HUES6 (cell line): Measurements from ENCODE around the gene NMB.
A peak's percentile ranks its signal among the peaks of the same experiment; 100 is the strongest.
"Not testable (repeated sequence)": the region's sequence is repeated elsewhere in the genome, so short reads cannot be mapped to it uniquely, and the experiment has no call there.

Experiments used
- H3K27ac ChIP-seq: 2 replicates; pipeline ENCODE4 v1.7.0; 2013; ENCODE audit warnings: low read depth, mild to moderate bottlenecking, low read length, inconsistent platforms
- H3K27me3 ChIP-seq: 2 replicates; pipeline ENCODE4 v1.6.1; 2013; ENCODE audit warnings: low read length; ENCODE audit not compliant: control insufficient read depth, insufficient read depth
- H3K36me3 ChIP-seq: 2 replicates; pipeline ENCODE4 v1.6.1; 2013; ENCODE audit warnings: low read length; ENCODE audit not compliant: control insufficient read depth, insufficient read depth
- H3K4me1 ChIP-seq: 2 replicates; pipeline ENCODE4 v1.6.1; 2013; ENCODE audit warnings: low read length; ENCODE audit not compliant: control insufficient read depth, insufficient read depth
- H3K4me3 ChIP-seq: 2 replicates; pipeline ENCODE4 v1.5.1; 2013; ENCODE audit warnings: low read depth, low read length
- H3K9ac ChIP-seq: one replicate; pipeline ENCODE4 v1.6.1; 2013; ENCODE audit warnings: mild to moderate bottlenecking, low read length
- H3K9me3 ChIP-seq: 2 replicates; pipeline ENCODE4 v1.6.1; 2013; ENCODE audit warnings: low read depth, low read length; ENCODE audit not compliant: control insufficient read depth, insufficient read depth

NMB gene

DNA sequence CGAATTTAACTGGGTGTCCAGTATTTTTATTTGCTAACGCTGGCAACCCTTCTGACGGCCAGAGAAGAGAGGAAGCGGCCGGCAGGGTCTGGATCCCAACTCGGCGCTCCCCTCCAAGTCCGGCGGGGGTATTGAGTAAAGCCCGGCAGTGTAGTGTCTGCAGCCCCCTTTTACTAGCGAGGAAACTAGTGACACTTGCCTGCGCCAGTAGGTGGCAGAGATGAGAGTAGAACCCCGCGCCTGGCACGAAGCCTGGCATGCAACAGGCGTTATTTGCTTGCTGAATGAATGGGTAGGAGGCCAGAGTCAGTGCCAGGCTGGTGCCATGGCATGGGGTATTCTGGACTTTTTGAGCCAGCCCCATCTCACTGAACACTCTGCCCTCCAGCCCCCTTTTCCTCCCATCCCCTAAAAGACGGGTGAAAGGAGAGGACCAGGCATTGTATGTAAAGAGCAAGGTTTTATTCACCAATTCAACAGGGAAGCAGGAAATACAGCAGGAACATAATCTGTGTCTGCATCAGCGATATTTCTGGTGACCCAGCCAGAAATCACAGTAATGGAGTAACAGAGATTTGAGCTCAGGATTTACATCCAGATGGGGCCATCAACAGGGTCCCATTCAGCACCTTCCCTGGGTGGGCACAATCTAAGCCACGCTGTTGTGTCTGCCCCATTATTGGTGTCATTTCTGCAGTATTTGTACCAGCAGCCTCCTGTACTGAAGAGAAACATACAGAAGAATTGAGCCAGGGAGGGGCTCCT is 3.1 kb downstream of the NMB start:
- Histone ChIP-seq H3K4me1 (peaks cover 18% of the 10 kb centered on the region), H3K27ac (no peak overlapping the region), H3K27me3 (peaks cover 14% of the 10 kb centered on the region), H3K4me3 (peak overlapping the region; percentile 88), H3K36me3 (peaks cover 27% of the 10 kb centered on the region), H3K9me3 (no peaks in the 10 kb centered on the region), H3K9ac (peak overlapping the region; percentile 94)

DNA sequence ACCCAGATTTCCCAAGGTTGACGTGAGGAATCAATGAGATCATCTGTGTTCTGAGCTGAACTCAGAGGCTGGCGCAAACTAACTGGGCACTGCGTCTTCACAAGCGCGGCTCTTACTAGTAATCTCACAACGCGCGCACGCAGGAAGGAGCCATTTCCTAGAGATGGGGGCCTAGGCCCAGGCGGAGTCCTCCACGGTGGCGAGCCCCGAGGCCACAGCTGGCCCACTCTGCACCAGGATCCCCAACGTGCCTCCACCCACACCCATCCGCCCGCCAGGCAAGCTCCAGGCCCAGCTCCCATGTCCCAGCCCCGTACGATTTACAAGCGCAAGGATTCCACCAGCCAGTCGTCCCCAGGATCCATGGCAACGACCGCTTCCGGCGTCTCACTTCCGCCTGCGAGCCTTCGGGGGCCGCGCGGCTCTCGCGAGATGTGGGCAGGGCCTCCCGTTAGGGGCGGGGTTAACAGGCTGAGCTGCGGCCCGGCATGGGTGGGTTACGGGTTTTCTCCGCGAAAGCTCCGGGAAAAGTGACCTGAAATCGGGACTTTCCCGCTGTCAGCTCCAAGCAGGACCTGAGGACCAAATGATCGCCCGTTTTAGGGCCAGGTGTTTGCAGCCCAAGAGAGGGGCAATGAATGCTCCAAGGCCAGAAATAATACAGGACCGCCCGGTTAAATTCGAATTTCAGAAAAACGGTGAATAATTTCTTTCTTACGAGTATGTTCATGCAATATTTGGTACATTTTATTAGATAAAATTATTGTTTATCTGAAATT is 3.9 kb downstream of the NMB start, which contains the start of gene WDR73:
Gene WDR73 (minus strand): TSS at position 374 of the 779 bp plus-strand sequence. CDS start 9 bp downstream, at position 365.
- H3K4me1 ChIP-seq: peaks cover 12% of the 10 kb centered on the region
- H3K27ac ChIP-seq: peak within 1 kb of the TSS; percentile 69
- peaks cover 32% of the 10 kb centered on the region for H3K36me3 ChIP-seq
- peak within 1 kb of the TSS; percentile 88 for H3K4me3 ChIP-seq
- H3K9me3 ChIP-seq: no peaks in the 10 kb centered on the region
- H3K9ac ChIP-seq: peak within 1 kb of the TSS; percentile 94
- peaks cover 14% of the 10 kb centered on the region for H3K27me3 ChIP-seq

DNA sequence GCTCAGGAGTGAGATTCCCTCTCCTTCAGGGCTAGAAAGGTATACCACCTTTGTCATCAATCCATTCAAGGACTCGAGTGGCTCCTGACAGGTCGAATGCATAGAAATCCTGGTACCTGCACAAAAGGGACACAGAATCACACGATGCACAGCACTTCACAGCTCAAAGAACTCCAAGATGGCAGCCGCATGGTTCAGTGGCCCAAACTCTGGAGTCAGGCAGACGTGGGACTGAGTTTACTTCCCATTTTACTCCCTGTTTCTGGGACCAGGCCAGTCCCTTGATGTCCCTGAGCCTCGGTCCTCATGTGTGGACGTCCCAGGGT is 4.5 kb downstream of the NMB start:
- Histone ChIP-seq H3K27ac (peak overlapping the region; percentile 69; the same call in 1 of the 2 replicates), H3K27me3 (peaks cover 14% of the 10 kb centered on the region), H3K4me3 (peak overlapping the region; percentile 88), H3K36me3 (peaks cover 37% of the 10 kb centered on the region), H3K9me3 (no peaks in the 10 kb centered on the region), H3K4me1 (peaks cover 7% of the 10 kb centered on the region), H3K9ac (peak overlapping the region; percentile 94)

- no peak overlapping the region for H3K27ac ChIP-seq
- no peak overlapping the region for H3K9ac ChIP-seq
- no peaks in the 10 kb centered on the region for H3K9me3 ChIP-seq
- H3K4me3 ChIP-seq: no peak overlapping the region
- H3K4me1 ChIP-seq: no peaks in the 10 kb centered on the region
- no peaks in the 10 kb centered on the region for H3K27me3 ChIP-seq
- peaks cover 74% of the 10 kb centered on the region for H3K36me3 ChIP-seq
These were observed 8.3 kb downstream of the NMB start for GRCh38 chr15:84649706-84650105.

DNA sequence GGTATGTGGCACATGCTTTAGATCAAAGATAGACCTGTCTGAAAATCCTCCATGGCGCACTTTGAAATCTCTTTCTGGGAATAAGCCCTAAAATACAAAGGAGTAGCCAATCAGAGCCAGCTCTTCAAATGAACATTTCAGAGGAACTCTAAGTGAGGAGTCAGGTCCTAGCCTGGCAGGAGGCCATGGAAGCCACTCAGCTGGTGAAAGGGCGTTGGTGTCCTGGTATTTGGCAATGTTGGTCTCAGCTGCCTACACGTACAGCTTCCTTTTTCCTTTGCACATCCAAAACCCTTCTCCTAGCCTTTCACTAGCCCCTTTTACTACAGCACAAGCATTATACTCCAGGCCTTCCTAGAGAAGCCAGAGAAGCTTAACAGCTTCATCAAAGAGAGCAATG is 9.5 kb downstream of the NMB start:
- H3K9me3 ChIP-seq: no peaks in the 10 kb centered on the region
- no peak overlapping the region for H3K27ac ChIP-seq
- H3K4me1 ChIP-seq: no peaks in the 10 kb centered on the region
- H3K4me3 ChIP-seq: no peak overlapping the region
- H3K27me3 ChIP-seq: no peaks in the 10 kb centered on the region
- H3K36me3 ChIP-seq: peaks cover 82% of the 10 kb centered on the region
- H3K9ac ChIP-seq: no peak overlapping the region

- Histone ChIP-seq H3K27ac (no peak overlapping the region), H3K9me3 (no peaks in the 10 kb centered on the region), H3K4me1 (no peaks in the 10 kb centered on the region), H3K36me3 (peaks cover 88% of the 10 kb centered on the region), H3K4me3 (no peak overlapping the region), H3K27me3 (no peaks in the 10 kb centered on the region), H3K9ac (no peak overlapping the region)
These were observed 10.3 kb downstream of the NMB start for GRCh38 chr15:84647726-84648125.

DNA sequence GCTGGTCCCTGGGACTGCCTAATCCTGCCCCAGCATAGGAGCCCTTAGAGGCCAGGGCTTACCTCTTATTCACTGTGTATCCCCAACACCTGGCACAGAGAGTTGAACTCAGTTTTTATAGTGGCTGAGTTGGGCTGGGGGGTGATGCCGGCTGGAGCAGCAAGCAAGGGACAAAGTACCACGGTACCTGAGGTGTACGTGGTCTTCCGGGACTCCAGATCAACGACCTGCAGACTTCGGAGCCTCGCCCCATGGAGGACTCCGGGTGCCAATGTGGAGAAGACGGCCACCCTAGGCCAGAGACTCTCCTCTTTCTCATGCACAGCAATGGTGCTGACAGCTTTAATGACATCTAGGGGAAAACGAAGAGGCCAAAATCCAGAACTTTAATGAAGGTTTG is 12.0 kb downstream of the NMB start:
- Histone ChIP-seq H3K9me3 (no peaks in the 10 kb centered on the region), H3K4me3 (no peak overlapping the region), H3K9ac (no peak overlapping the region), H3K4me1 (no peaks in the 10 kb centered on the region), H3K27me3 (no peaks in the 10 kb centered on the region), H3K36me3 (peaks cover 86% of the 10 kb centered on the region), H3K27ac (no peak overlapping the region)

DNA sequence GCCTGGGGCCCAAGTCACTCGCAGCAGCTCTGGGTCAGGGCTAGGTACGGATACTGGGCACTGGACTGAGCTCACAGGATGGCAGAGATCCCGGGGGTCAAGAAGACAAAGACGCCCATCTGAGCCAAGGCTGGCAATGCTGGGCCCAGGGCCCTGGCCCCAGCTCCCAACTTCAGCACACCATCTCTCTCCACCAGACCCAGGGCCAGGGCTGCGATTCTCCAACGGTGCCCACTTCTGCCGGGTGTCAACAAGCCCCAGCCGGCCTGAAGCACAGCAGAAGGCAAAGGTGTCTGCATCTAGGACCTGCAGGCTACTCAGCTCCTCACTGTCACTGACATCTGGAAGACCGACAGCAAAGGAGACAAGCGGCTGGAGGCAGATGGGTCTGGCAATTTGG is 12.5 kb downstream of the NMB start:
- H3K4me1 ChIP-seq: no peaks in the 10 kb centered on the region
- H3K27me3 ChIP-seq: no peaks in the 10 kb centered on the region
- H3K36me3 ChIP-seq: peaks cover 86% of the 10 kb centered on the region
- no peak overlapping the region for H3K4me3 ChIP-seq
- H3K9me3 ChIP-seq: no peaks in the 10 kb centered on the region
- H3K27ac ChIP-seq: no peak overlapping the region
- H3K9ac ChIP-seq: no peak overlapping the region

DNA sequence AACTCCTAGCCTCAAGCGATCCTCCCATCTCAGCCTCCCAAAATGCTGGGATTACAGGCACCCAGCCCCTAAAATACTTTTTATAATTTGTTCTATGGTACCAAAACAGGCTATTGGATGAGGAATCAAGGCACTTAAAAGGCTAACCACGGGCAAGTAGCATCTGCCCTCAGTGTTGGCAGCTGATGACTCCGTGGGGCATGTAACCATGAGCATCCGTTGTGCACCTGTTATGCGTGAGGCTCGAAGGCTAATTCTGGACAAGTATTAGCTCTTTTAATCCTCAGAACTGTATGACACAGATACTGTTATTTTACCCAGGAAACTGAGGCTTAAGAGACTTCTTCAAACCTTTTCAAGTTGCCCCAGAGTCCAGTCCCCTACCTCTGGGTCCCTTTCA is 14.2 kb downstream of the NMB start:
- H3K9me3 ChIP-seq: no peaks in the 10 kb centered on the region

DNA sequence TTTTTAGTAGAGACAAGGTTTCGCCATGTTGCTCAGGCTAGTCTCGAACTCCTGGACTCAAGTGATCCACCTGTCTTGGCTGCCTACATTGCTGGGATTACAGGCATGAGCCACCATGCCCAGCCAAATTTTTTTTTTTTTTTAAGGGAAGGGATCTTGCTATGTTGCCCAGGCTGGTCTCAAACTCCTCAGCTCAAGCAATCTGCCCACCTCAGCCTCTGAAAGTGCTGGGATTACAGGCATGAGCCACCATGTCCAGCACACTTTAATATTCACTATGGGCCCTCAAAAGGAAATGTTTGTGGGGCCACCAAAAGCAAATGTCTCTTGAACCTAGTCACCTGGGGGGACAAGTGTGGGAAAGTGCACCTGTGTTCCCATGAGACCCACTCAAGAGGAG is 15.4 kb downstream of the NMB start:
- not testable (repeated sequence) for H3K27ac ChIP-seq, H3K9ac ChIP-seq, H3K27me3 ChIP-seq, H3K4me1 ChIP-seq, H3K4me3 ChIP-seq, H3K9me3 ChIP-seq
- H3K36me3 ChIP-seq: peaks cover 74% of the 10 kb centered on the region

More for the DNA sequence above, 14.2 kb downstream of the NMB start:
- Histone ChIP-seq H3K4me1 (no peaks in the 10 kb centered on the region), H3K4me3 (no peak overlapping the region), H3K9ac (no peak overlapping the region), H3K36me3 (peaks cover 86% of the 10 kb centered on the region), H3K27ac (no peak overlapping the region), H3K27me3 (no peaks in the 10 kb centered on the region)

- not testable (repeated sequence) for H3K9me3 ChIP-seq, H3K4me3 ChIP-seq, H3K4me1 ChIP-seq, H3K9ac ChIP-seq, H3K27ac ChIP-seq, H3K27me3 ChIP-seq
- peaks cover 66% of the 10 kb centered on the region for H3K36me3 ChIP-seq
These were observed 16.1 kb downstream of the NMB start for GRCh38 chr15:84641871-84642270.
